ENCODE measurements around the gene VILL. TPM values are rescaled to one million over a fixed set of nuclear protein-coding genes. Genes with fewer than 3 reads are reported as not detected.
A peak's percentile ranks its signal among the peaks of the same experiment; 100 is the strongest.

The VILL gene
- total RNA-seq, 6 donors from 2014 or later, result 5.6 to 41.9 (median 19.0) TPM

DNA sequence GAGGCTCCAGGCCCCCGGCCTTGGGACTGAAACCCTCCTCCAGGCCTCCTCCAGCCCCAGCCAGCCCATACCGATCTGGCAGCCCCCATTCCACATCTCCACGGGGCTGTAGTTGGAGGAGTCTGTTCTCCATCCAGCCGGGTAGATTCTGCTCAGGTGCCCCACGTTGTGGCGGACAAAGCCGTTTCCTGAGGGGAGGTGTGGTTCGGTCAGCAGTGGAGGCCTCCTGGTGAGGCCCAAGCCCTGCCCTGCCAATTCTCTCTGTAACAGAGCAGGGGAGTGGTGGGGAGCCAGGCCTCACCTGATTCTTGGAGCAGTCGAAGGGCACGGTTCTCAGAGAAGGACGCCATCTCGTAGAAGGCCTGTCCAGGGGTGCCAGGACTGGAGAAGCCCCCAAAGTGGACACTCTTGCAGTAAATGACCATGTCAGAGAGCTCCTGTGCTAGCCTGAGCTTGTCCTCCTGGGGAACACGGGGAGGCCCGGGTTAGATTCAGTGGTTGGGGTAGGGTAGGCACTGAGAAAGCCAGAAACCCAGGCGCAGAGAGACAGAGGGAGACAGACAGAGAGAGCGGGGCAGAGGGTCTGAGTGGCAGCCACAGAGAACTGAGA is 18.5 kb downstream of the VILL start:
- peaks cover 2 to 69% (median 40%) of the 10 kb centered on the region in 4 donors for H3K36me3 ChIP-seq
- no peak for DNase-seq

GRCh38 chr3:38009807-38010591 is 19.4 kb downstream of the VILL start:
- WGBS, 2 donors, result 84 to 92% methylated on average over 6 to 24 of the region's 27 CpGs
- peaks cover 4 to 76% (median 42%) of the 10 kb centered on the region in 4 donors for H3K36me3 ChIP-seq
- DNase-seq (no peak), ATAC-seq (ENCODE audit: low FRiP score in 2 of 2) (peak in 1 of 2 donors; percentile 3)
- TF ChIP-seq POLR2A (IDR thresholded peaks at IDR 0.05) (no peak), POLR2AphosphoS5 (IDR thresholded peaks at IDR 0.05) (no peak), EP300 (IDR thresholded peaks at IDR 0.05) (no peak)
- TF ChIP-seq, protein P1, sequence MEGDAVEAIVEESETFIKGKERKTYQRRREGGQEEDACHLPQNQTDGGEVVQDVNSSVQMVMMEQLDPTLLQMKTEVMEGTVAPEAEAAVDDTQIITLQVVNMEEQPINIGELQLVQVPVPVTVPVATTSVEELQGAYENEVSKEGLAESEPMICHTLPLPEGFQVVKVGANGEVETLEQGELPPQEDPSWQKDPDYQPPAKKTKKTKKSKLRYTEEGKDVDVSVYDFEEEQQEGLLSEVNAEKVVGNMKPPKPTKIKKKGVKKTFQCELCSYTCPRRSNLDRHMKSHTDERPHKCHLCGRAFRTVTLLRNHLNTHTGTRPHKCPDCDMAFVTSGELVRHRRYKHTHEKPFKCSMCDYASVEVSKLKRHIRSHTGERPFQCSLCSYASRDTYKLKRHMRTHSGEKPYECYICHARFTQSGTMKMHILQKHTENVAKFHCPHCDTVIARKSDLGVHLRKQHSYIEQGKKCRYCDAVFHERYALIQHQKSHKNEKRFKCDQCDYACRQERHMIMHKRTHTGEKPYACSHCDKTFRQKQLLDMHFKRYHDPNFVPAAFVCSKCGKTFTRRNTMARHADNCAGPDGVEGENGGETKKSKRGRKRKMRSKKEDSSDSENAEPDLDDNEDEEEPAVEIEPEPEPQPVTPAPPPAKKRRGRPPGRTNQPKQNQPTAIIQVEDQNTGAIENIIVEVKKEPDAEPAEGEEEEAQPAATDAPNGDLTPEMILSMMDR (IDR thresholded peaks at IDR 0.05), result no peak
- no peak overlapping the region for H3K27ac ChIP-seq
- H3K4me3 ChIP-seq, result no peak overlapping the region
- no peaks in the 10 kb centered on the region for H3K27me3 ChIP-seq
- no peaks in the 10 kb centered on the region for H3K4me1 ChIP-seq
- no peaks in the 10 kb centered on the region for H3K9me3 ChIP-seq

More for the DNA sequence above, 18.5 kb downstream of the VILL start:
- Histone ChIP-seq H3K9me3 (no peaks in the 10 kb centered on the region), H3K27ac (no peak overlapping the region), H3K4me3 (no peak overlapping the region), H3K27me3 (no peaks in the 10 kb centered on the region), H3K4me1 (peaks cover 0 to 6% (median 3%) of the 10 kb centered on the region in 4 donors)
- TF ChIP-seq POLR2AphosphoS5 (IDR thresholded peaks at IDR 0.05) (no peak), EP300 (IDR thresholded peaks at IDR 0.05) (no peak), POLR2A (IDR thresholded peaks at IDR 0.05) (no peak)
- TF ChIP-seq, protein P1 (IDR thresholded peaks at IDR 0.05), result no peak
- WGBS, 2 donors, result 89 to 95% methylated on average over 10 to 16 of the region's 16 CpGs
- ATAC-seq (ENCODE audit: low FRiP score in 2 of 2), result no peak

DNA sequence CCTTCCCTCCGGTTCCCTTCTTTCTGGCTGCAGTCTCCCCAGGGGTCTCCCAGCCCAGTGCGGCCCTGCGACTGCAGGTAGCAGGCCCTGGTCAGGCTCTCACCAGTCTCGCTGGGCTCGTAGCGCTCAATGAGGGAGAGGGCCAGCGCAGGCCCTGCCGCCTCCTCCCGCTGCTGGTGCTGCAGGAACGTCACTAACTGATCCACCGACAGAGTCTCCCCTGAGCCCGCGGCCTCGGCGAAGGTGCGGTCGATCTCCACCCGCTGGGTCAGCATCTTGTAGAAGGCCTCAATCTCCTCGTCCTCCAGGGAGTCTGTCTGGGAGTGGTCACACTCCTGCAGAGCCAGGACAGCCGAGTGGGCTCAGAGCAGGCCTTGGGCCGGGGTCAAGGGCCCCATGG is 20.5 kb downstream of the VILL start:
- DNase-seq (peak in 1 of 2 donors; percentile 86), ATAC-seq (ENCODE audit: low FRiP score in 2 of 2) (no peak)
- 88 to 89% methylated on average over 12 to 19 of the region's 21 CpGs for WGBS, 2 donors
- TF ChIP-seq POLR2A (IDR thresholded peaks at IDR 0.05), result no peak
- TF ChIP-seq POLR2AphosphoS5 (IDR thresholded peaks at IDR 0.05), result no peak
- TF ChIP-seq EP300 (IDR thresholded peaks at IDR 0.05), result no peak
- TF ChIP-seq, protein P1 (IDR thresholded peaks at IDR 0.05), result no peak
- Histone ChIP-seq H3K4me1 (no peaks in the 10 kb centered on the region), H3K36me3 (peaks cover 7 to 80% (median 47%) of the 10 kb centered on the region in 4 donors), H3K4me3 (no peak overlapping the region), H3K27me3 (no peaks in the 10 kb centered on the region), H3K9me3 (no peaks in the 10 kb centered on the region), H3K27ac (no peak overlapping the region)

- Histone ChIP-seq H3K27me3 (no peaks in the 10 kb centered on the region), H3K4me1 (no peaks in the 10 kb centered on the region), H3K27ac (no peak overlapping the region), H3K9me3 (peaks cover 0 to 4% (median 0%) of the 10 kb centered on the region in 4 donors), H3K36me3 (peaks cover 9 to 76% (median 46%) of the 10 kb centered on the region in 4 donors), H3K4me3 (no peak overlapping the region)
- DNase-seq (no peak), ATAC-seq (ENCODE audit: low FRiP score in 2 of 2) (no peak)
- no peak for TF ChIP-seq POLR2AphosphoS5 (IDR thresholded peaks at IDR 0.05)
- TF ChIP-seq, protein P1 (IDR thresholded peaks at IDR 0.05), result no peak
- TF ChIP-seq EP300 (IDR thresholded peaks at IDR 0.05), result no peak
- no peak for TF ChIP-seq POLR2A (IDR thresholded peaks at IDR 0.05)
- WGBS, 2 donors, result 83 to 90% methylated on average over 3 of the region's 3 CpGs
Observed at GRCh38 chr3:38015485-38015884, 24.9 kb downstream of the VILL start.

Measured in upper lobe of left lung (tissue), 6 donors.